ENCODE data around the gene ELMO1.

The ELMO1 gene

DNA sequence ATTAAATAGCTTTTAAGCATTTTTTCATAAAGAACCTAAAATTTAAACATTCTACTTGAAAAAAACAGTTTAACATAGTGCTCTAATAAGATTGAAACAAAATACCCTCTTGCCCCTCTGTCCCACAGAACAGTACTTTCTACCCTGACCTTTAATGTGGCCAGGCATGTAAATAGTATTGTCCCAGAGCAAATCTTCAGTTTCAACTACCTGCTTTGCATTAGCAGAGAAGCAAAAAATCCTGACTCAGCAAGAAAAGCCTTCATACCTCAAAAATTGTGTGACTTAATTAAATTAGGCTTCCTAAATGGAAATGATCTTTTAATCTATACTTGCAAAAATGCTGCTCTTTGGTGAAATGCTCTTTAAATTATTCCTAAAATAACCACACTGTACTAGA lies 487.0 kb downstream of the ELMO1 start:
- no peak for DNase-seq

DNA sequence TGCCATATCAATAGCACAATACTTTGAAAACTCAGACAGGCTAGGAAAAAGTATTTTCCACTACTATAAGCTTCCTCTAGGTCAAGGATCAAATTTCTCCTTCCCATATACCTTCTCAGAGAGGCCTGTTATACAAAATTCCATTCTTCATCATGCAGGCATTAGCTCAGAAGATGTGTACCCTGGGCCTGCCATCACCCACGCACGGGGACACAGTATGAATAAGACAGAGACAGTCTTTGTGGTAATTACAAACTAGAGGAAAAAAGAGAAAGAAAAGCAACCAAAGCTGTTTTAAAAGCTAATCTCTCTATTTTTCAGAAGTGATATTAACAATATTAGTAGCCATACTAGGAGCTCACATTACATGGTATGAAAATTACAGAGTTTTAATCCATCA lies 487.6 kb downstream of the ELMO1 start:
- DNase-seq = no peak

DNA sequence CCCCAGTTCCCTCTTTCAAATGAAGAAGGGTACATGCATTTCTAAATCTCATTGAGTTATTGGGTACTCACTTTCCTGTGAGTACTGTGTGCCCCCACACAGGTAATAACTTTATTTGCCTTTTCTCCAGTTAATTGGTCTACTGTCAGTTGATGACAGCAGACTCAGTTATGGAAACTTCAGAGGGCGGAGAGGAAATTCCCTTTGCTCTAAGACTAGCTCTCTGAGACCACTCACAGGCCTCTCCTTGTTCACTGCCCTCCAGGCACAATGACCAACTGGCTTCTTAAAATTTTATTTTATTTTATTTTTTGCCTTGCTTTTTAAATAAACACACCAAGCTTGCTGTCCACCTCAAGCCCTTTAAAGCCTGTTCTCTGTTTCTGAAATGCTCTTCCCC lies 488.6 kb downstream of the ELMO1 start:
- no peak for DNase-seq

DNA sequence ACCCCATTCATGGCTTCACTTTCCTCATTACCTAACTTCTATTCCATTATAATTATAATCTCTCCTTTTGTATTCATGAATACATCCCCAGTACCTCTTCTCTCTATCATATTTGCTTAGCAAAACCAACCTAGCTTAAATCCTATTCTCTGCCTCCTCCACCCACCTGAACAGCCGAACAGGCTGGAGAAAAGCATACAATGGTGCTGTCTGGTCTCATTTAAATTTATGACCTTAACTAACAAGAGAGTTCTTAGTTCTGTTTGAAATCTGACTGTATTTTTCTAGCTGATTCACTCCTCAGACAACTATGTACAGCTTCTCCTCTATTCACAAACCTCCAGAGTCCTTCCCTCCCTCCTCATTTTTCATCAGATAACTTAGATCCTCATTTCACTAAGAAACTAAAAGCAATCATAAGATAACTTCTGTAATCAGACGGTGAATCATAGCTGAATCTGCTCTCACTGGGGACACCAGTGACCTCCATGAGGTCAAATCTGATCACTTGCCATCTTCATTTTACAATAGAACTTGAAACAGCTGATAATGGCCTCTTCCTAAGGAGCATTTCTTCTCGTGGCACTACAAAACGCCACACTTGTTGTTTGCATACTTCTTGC lies 490.4 kb downstream of the ELMO1 start:
- no peak for DNase-seq

GRCh38 chr7:36957620-36958019 lies 491.0 kb downstream of the ELMO1 start:
- DNase-seq = no peak

DNA sequence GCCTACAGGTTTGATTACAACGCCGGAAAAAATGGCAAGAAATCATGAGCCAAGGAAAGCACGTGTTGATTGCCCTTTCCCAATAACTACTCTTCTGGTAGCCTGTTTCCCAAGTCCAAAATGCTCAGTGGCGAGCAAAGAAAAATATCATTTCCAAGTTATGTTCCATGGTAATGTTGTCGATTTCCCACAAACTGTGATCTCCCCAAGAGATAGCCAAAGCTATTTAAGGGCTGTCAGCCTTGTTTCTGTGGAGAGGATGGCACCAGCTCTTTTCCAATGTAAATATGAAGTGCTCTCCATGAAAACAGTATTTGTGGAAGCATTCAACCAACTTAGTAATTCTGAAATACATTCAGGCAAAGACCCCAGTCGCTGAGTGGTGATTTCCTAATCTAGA lies 491.9 kb downstream of the ELMO1 start:
- DNase-seq = no peak

- DNase-seq = no peak
Observed at GRCh38 chr7:36955456-36956129, 493.1 kb downstream of the ELMO1 start.

DNA sequence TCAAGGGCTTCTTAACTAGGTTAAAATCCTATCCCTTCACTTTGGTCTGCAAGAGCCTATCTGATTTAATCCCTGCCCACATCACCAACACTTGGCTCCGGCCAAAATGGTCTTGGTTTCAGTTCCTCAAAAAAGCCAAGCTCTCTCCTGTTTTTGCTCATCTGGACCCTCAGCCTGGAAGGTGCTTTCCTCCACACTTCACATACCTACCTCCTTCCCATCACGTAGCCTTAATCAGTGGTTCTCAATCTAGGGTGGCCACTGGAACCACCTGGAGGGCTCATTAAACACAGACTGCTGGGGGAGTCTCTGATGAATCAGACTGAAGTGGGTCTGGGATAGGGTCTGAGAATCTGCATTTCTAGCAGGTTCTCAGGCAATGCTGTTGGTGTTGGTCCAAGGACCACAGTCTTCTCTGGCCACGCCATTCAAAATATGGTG lies 497.4 kb downstream of the ELMO1 start:
- no peak for DNase-seq

DNA sequence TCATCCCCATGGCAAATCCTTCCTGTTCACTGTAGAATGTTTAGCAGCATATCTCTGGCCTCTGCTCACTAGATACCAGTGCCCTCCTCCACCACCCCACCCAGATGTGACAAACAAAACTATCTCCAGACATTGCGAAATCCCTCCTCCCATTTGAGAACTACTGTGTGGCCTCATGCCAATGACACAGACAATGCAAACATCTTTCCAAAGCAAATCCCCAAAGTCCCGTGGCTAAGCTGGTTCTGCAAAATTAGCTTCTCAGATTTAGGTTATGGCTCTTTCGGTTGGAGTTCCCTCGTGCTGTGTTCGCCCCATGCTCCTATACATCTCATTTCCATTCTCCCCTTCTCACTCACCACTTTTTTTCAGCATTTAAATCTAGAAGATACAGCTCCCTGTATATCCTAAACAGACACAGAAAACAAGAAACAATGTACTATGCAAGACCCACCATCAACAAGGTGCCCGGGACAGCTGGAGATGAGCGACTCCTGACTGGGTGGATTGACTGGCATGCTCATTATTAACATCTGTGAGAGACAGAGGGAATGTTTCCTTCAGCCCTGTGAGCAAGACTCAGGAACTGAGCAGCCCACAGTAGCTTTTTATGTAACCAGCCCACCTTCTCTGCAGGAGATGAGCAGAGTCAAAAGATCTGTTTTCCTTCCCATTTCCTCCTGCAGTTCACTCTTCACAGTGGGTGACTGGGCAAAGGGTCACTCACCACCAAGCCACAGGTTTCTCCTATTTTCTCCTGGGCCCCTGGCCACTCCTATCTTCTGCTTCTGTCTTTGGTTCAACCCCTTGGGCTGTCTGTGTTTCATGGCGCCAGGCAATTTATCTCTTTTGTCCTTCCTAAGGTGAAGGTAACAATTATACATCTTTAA lies 498.7 kb downstream of the ELMO1 start:
- peak; percentile 71 for DNase-seq

- DNase-seq = no peak
Observed at GRCh38 chr7:36946401-36946739, 502.3 kb downstream of the ELMO1 start.

- DNase-seq = peak; percentile 83
Observed at GRCh38 chr7:36945612-36946400, 502.9 kb downstream of the ELMO1 start.

DNA sequence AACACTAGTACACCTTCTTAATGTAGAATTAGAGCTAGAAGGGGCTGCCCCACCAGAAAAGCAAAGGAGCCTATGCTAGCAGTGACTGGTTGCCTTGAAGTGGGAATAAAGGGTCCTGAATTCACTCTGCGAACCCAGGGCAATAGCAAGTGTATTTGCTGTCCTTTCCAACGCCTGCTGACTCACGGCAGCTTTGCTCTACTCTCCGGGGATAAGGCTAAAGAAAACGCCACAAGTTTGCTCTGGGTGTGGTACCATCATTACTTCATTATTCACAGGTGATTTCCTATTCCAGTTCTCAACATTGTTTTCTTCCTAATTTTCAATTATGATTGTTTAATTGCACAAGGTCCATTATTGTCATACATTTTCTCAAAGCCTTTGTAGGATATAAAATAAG lies 503.8 kb downstream of the ELMO1 start:
- DNase-seq = no peak

DNA sequence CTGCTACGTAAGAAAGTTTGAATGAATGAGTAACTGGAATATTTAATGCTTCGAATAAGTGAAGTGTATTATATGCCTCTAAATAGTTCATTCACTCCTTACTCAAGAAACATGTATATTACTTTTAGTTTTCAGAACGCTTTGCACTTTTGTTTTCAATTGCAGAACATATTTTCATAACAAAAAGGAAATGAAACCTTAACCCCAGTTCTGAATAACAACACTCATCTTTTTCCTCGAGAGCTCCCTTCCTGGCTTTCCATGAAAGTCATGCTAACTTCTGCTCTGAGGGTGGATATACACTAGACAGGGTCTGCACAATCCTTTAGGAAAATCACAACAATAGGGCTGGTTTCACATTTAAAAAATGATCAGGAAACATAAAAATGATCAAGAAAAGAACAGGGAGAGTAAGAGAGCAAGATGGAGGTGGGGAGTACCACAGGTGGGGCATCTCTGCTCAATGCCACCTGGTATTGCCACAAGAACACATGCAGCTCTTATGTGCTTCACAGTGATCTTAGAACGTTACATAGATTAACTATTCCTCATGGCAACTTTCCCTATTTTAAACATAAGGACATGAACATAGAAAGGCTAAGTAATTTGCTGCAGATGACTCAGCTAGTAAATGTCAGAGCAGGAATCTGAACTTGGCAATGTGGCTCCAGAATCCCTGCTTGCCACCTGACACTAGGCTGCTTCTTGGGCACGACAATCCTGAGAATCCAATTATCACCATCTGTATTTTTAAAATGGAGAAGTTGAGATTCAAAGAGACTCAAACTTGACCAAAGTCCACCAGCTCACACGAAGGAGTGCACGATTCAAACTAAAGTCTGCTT lies 504.9 kb downstream of the ELMO1 start:
- no peak for DNase-seq

- DNase-seq = no peak
Observed at GRCh38 chr7:36942955-36943354, 505.7 kb downstream of the ELMO1 start.

DNA sequence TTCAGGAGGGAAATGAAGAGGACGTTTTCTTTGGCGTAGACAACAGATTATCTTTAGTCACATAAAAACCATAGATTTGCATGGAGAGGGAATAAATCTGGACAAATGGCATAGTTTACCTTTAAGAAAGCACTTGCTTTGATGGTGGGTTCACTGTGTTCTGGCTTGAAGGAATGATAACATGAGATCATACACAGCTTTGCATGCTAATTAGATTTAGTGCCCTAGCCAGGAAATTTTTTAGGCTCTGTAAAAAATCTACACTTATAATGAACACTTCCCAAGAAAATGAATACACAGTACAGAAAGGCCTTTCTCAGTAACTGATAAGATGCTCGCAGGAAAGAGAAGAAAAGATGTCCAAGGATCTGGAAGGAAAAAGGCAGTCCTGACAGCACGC lies 506.1 kb downstream of the ELMO1 start:
- DNase-seq = no peak

GRCh38 chr7:36942025-36942424 lies 506.6 kb downstream of the ELMO1 start:
- no peak for DNase-seq

DNA sequence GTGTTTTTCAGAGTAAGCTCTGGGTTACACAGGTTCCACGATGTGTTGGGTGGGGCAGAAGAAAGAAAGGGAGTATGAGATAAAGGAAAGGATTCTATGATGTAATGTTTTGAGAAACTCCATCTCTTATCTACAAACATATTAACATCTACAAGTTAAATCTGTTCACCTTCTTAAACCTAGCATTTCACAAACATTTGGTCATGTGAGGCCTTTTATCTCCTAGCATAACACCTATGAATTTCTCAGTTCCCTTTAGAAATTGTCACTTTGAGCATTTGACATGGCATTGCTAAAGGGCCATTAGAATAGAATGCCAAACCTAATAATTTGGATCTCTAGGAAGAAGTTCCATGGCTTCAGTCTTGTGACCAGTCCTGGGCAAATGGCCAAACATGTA lies 507.3 kb downstream of the ELMO1 start:
- DNase-seq = no peak

DNA sequence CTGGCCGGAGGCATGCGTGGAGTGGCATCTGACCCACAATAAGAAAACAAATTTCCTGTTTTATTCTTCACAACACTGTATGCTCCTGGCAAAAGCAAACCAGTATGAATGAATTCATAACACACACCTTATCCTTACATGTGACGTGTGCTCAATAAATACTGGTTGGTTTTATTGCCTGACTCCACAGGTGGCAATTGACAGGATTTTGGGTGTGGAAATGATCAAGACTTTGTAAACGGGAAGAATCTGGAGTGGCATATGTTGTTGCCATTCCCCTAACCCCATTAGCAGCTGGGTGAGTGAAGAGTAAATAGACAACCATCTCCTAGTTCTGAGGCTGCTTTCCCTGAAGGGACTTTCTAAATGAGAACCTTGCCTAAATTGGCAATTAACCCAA lies 508.8 kb downstream of the ELMO1 start:
- DNase-seq = no peak

DNA sequence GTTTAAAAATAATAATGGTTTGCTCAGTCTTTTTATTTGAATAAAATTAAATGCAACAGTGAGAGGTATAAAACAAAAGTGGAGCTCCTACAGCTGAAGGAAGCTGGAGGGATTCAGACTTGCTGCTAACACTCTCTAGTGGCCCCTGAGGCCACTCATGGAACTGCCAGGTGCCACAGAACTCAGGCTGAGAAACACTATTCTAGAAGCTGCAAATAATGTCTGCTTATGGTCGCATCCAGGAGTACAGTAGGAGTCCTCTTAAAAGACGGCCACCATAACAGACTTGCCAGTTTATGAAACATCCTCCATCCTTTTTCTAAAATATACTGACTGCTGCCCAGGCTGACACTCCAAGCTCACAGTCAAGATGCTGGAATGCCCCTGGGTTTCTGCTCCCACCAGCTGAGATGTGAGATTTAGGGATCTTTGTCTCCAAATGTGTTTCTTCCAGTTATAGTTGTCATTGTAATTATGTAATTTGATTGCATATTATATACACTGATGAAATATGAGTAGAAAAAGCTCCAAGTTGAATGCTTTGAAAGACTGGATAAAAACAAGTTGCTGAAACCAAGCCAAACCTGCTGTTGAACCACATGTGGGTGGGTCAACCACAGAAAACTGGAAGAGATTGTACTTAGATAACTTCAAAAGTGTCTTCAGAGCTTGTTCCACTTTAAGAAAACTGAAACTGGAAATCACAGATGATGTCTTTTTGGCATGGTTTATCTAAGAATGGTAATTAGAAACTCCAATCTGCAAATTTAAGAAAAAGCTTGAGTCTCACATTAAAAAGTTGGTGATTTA lies 510.7 kb downstream of the ELMO1 start:
- DNase-seq = no peak

DNA sequence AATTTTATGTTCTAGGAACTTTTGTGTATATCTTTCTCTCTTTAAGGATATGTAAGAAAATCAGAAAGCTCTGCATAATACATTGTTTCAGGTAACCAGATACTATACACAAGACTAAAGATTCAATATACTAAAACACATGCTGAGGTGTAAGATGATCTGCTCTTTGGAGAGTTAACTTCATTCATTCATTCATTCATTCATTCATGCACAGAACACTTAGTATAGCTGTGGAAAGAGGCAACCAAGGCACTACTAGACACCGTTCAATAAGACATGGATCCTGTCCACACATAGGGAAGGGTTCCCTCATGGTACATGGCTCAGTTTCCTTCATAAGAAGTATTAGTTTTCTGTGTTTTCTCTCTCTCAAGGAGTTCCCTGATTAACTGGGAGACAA lies 516.8 kb downstream of the ELMO1 start:
- DNase-seq = no peak

DNA sequence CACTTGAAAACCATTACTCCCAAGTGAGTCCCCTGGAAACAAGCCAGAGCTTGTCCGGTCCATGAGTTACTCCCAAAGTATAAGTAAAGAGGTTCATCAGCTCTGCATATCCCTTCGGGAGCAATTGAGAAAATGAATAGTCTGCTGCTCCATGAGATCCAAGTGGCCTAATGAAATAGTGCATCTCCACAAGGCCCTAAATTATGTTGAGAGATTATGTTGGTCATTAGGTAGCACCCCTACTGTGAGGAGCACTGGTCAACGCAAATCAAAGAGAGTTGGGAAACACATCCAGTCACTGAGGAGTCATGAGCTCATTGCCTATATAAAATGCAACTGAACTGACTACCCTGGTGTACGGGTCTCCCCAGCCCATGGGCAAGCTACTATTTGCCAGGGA lies 518.9 kb downstream of the ELMO1 start:
- DNase-seq = no peak

Measured in COR-L47 (cell line).